ENCODE measurements around the gene LOXL1. TPM values are rescaled to one million over a fixed set of nuclear protein-coding genes. Genes with fewer than 3 reads are reported as not detected.

LOXL1 gene
- polyA plus RNA-seq, 1 experiment = 92.9 TPM

- DNase-seq (ENCODE audit: low read depth) = no peak
- POLR2A ChIA-PET = no interaction called here
- Histone ChIP-seq H3K4me3 (ENCODE audit: low read depth, low read length) (no peak overlapping the region), H3K27me3 (ENCODE audit: control insufficient read depth, insufficient read depth, low read length) (no peaks in the 10 kb centered on the region), H3K36me3 (ENCODE audit: control insufficient read depth, insufficient read depth, low read length) (peaks cover 31% of the 10 kb centered on the region)
- TF ChIP-seq CTCF (IDR thresholded peaks at IDR 0.05; ENCODE audit: insufficient read depth, low read depth, low read length) = no peak
- CTCF ChIA-PET = interaction anchor here (1.9 to 6.5 kb wide), 2 partner anchors 18 to 19 kb away, joined by 5 to 78 read pairs; no protein-coding TSS in a partner anchor
These were observed 19.9 kb downstream of the LOXL1 start for GRCh38 chr15:73946046-73946721.

GRCh38 chr15:73946795-73947370, 20.6 kb downstream of the LOXL1 start:
- ChIA-PET POLR2A (no interaction called here), CTCF (interaction anchor here (6.5 kb wide), 1 partner anchor 18 kb away, joined by 78 read pairs; no protein-coding TSS in a partner anchor)
- Histone ChIP-seq H3K36me3 (ENCODE audit: control insufficient read depth, insufficient read depth, low read length) (peaks cover 31% of the 10 kb centered on the region), H3K4me3 (ENCODE audit: low read depth, low read length) (no peak overlapping the region), H3K27me3 (ENCODE audit: control insufficient read depth, insufficient read depth, low read length) (no peaks in the 10 kb centered on the region)
- no peak for TF ChIP-seq CTCF (IDR thresholded peaks at IDR 0.05; ENCODE audit: insufficient read depth, low read depth, low read length)
- DNase-seq (ENCODE audit: low read depth) = no peak

- ChIA-PET POLR2A (no interaction called here), CTCF (interaction anchor here (1.2 to 6.5 kb wide), 2 partner anchors 13 to 18 kb away, joined by 3 to 78 read pairs; no protein-coding TSS in a partner anchor)
- H3K27me3 ChIP-seq (ENCODE audit: control insufficient read depth, insufficient read depth, low read length) = no peaks in the 10 kb centered on the region
- peaks cover 38% of the 10 kb centered on the region for H3K36me3 ChIP-seq (ENCODE audit: control insufficient read depth, insufficient read depth, low read length)
- TF ChIP-seq CTCF (IDR thresholded peaks at IDR 0.05; ENCODE audit: insufficient read depth, low read depth, low read length) = no peak
- no peak for DNase-seq (ENCODE audit: low read depth)
- no peak overlapping the region for H3K4me3 ChIP-seq (ENCODE audit: low read depth, low read length)
These were observed 21.4 kb downstream of the LOXL1 start for GRCh38 chr15:73947651-73948050.

GRCh38 chr15:73948396-73948795, 22.1 kb downstream of the LOXL1 start:
- POLR2A ChIA-PET = no interaction called here
- DNase-seq (ENCODE audit: low read depth) = no peak
- H3K4me3 ChIP-seq (ENCODE audit: low read depth, low read length) = no peak overlapping the region
- peaks cover 41% of the 10 kb centered on the region for H3K36me3 ChIP-seq (ENCODE audit: control insufficient read depth, insufficient read depth, low read length)
- H3K27me3 ChIP-seq (ENCODE audit: control insufficient read depth, insufficient read depth, low read length) = no peaks in the 10 kb centered on the region
- TF ChIP-seq CTCF (IDR thresholded peaks at IDR 0.05; ENCODE audit: insufficient read depth, low read depth, low read length) = no peak
- CTCF ChIA-PET = interaction anchor here (0.9 to 6.5 kb wide), 6 partner anchors 8 to 359 kb away, joined by 3 to 78 read pairs (median 4); no protein-coding TSS in a partner anchor

- POLR2A ChIA-PET = no interaction called here
- H3K4me3 ChIP-seq (ENCODE audit: low read depth, low read length) = no peak overlapping the region
- H3K27me3 ChIP-seq (ENCODE audit: control insufficient read depth, insufficient read depth, low read length) = no peaks in the 10 kb centered on the region
- CTCF ChIA-PET = interaction anchor here (0.9 to 6.5 kb wide), 6 partner anchors 9 to 359 kb away, joined by 3 to 78 read pairs (median 4); no protein-coding TSS in a partner anchor
- no peak for TF ChIP-seq CTCF (IDR thresholded peaks at IDR 0.05; ENCODE audit: insufficient read depth, low read depth, low read length)
- DNase-seq (ENCODE audit: low read depth) = no peak
- peaks cover 41% of the 10 kb centered on the region for H3K36me3 ChIP-seq (ENCODE audit: control insufficient read depth, insufficient read depth, low read length)
These were observed 22.7 kb downstream of the LOXL1 start for GRCh38 chr15:73948982-73949381.
